GM23338 (cell line): ENCODE data around the gene TANC2. TPM values are rescaled to one million over a fixed set of nuclear protein-coding genes. Genes with fewer than 3 reads are reported as not detected.

ENCODE experiments used
- ATAC-seq: fragments of 200-7000 bp; cut with Tn5 transposase; 3 replicates; pipeline ENCODE4 v1.9.1; 2020
- DNase-seq: peaks from one replicate; pipeline ENCODE4 v3.0.0-alpha.2; 2015; ENCODE audit warnings: low spot score
- H2AFZ ChIP-seq: fragments of 200-600 bp; sonication (generic); 2 replicates; pipeline ENCODE4 v1.8.0; 2016; ENCODE audit warnings: antibody characterized with exemption, mild to moderate bottlenecking, moderate library complexity
- H3F3A ChIP-seq: fragments of 200-600 bp; sonication (generic); replicated peaks from 2 replicates; pipeline ENCODE4 v1.8.0; 2017; ENCODE audit warnings: antibody characterized with exemption, mixed run types, low read depth
- H3K27ac ChIP-seq: fragments of 200-600 bp; sonication (generic); 2 replicates; pipeline ENCODE4 v1.6.1; 2016; ENCODE audit warnings: low read depth
- H3K27me3 ChIP-seq: fragments of 200-600 bp; sonication (generic); 2 replicates; pipeline ENCODE4 v1.8.0; 2016; ENCODE audit warnings: mild to moderate bottlenecking, mixed run types, moderate library complexity; ENCODE audit not compliant: insufficient read depth
- H3K36me3 ChIP-seq: fragments of 200-600 bp; sonication (generic); 2 replicates; pipeline ENCODE4 v1.8.0; 2016; ENCODE audit warnings: mild to moderate bottlenecking; ENCODE audit not compliant: insufficient read depth
- H3K4me1 ChIP-seq: fragments of 200-600 bp; sonication (generic); 2 replicates; pipeline ENCODE4 v1.8.0; 2016; ENCODE audit warnings: mild to moderate bottlenecking, moderate library complexity; ENCODE audit not compliant: insufficient read depth
- H3K4me2 ChIP-seq: fragments of 200-600 bp; sonication (generic); 2 replicates; pipeline ENCODE4 v1.7.1; 2017; ENCODE audit warnings: mixed run types
- H3K4me3 ChIP-seq: fragments of 200-600 bp; sonication (generic); 2 replicates; pipeline ENCODE4 v1.6.1; 2016; ENCODE audit warnings: mixed run types
- H3K79me2 ChIP-seq: fragments of 200-600 bp; sonication (generic); replicated peaks from 2 replicates; pipeline ENCODE4 v1.8.0; 2017; ENCODE audit warnings: mild to moderate bottlenecking; ENCODE audit not compliant: insufficient read depth
- H3K9me2 ChIP-seq: fragments of 200-600 bp; sonication (generic); 2 replicates; pipeline ENCODE4 v1.8.0; 2017; ENCODE audit not compliant: insufficient read depth
- H4K20me1 ChIP-seq: fragments of 200-600 bp; sonication (generic); replicated peaks from 2 replicates; pipeline ENCODE4 v1.8.0; 2017; ENCODE audit warnings: mild to moderate bottlenecking; ENCODE audit not compliant: insufficient read depth
- H3K27ac Mint-ChIP-seq: 2 replicates; pipeline ENCODE4 v1.8.0; 2020; ENCODE audit warnings: inconsistent platforms, mild to moderate bottlenecking, moderate library complexity, mixed read lengths
- H3K27me3 Mint-ChIP-seq: 3 replicates; pipeline ENCODE4 v1.8.0; 2022; ENCODE audit warnings: low read depth, mild to moderate bottlenecking, moderate library complexity, mixed read lengths, inconsistent platforms; ENCODE audit not compliant: insufficient read depth, poor library complexity
- H3K36me3 Mint-ChIP-seq: 3 replicates; pipeline ENCODE4 v1.8.0; 2021; ENCODE audit warnings: low read depth, mild to moderate bottlenecking, inconsistent platforms, moderate library complexity, mixed read lengths
- H3K4me1 Mint-ChIP-seq: 3 replicates; pipeline ENCODE4 v1.8.0; 2020; ENCODE audit warnings: mild to moderate bottlenecking, inconsistent platforms, mixed read lengths
- H3K4me3 Mint-ChIP-seq: 3 replicates; pipeline ENCODE4 v1.8.0; 2021; ENCODE audit warnings: moderate library complexity, mild to moderate bottlenecking, inconsistent platforms, mixed read lengths
- H3K9me3 Mint-ChIP-seq: 3 replicates; pipeline ENCODE4 v1.8.0; 2020; ENCODE audit warnings: moderate library complexity, mild to moderate bottlenecking, inconsistent platforms, mixed read lengths
- JUNB ChIP-seq: IDR thresholded peaks from one replicate; pipeline ENCODE4 v1.6.1; 2016; ENCODE audit warnings: antibody characterized with exemption; ENCODE audit not compliant: unreplicated experiment
- POLR2AphosphoS5 ChIP-seq: IDR thresholded peaks from 2 replicates; pipeline ENCODE4 v1.6.1; 2016; ENCODE audit warnings: antibody characterized with exemption, low read depth
- REST ChIP-seq: IDR thresholded peaks from one replicate; pipeline ENCODE4 v1.6.1; 2018; ENCODE audit warnings: antibody characterized with exemption; ENCODE audit not compliant: unreplicated experiment
- ZNF114 ChIP-seq: fragments of 250-450 bp; sonication (Bioruptor Pico); IDR thresholded peaks from 2 replicates; pipeline ENCODE4 v1.5.0; 2020; ENCODE audit warnings: mild to moderate bottlenecking, moderate library complexity
- ZNF331 ChIP-seq: fragments of 250-450 bp; sonication (Bioruptor Pico); IDR thresholded peaks from 2 replicates; pipeline ENCODE4 v1.5.0; 2020; ENCODE audit warnings: low read depth, mild to moderate bottlenecking, moderate library complexity
- polyA plus RNA-seq: library from polyadenylated mRNA; unstranded; fragments of >200 nt; fragmentation: Nextera tagmentation; extraction: Ambion mirVana; gene quantifications from 2 replicates; pipeline ENCODE4 v1.2.1, GENCODE V29; 2016
- total RNA-seq: library from RNA; depleted of rRNA; stranded (reverse); fragments of >200 nt; shearing (Covaris generic); gene quantifications from 2 replicates; pipeline ENCODE4 v1.2.3, GENCODE V29; 2014
- TF ChIP-seq, protein P1 (sequence below): fragments of 250-450 bp; sonication (Bioruptor Pico); IDR thresholded peaks from 2 replicates; pipeline ENCODE4 v1.5.0; 2020; ENCODE audit warnings: mild to moderate bottlenecking, moderate library complexity

TANC2 gene
- total and polyA plus RNA-seq, 2 experiments from 2014 or later = 1.7 to 5.9 TPM

DNA sequence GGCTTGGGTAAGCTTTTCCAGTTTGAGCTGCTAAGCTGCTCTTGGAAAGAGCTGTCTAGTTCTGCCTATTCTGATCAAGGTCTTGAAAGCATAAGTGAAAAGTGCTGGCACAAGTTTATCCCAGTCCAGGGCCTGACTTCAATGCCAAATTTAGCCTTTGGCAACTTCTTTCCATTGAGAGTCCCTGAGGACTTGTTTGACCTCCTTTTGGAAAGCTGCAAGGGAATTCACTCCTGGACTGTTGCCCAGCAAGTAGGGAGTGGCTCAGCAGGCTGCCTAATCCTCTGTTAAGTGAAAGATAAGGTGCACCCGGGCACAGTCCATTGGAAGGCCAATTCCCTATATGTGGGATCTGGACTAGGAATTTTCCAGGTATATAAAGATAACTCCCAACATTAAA, 16.0 kb upstream of the TANC2 start:
- Histone ChIP-seq H3K4me2 (no peak overlapping the region), H4K20me1 (no peaks in the 10 kb centered on the region), H3K27me3 (no peaks in the 10 kb centered on the region), H3K9me2 (no peaks in the 10 kb centered on the region), H3K79me2 (no peaks in the 10 kb centered on the region), H2AFZ (no peak overlapping the region), H3F3A (no peaks in the 10 kb centered on the region), H3K4me1 (no peaks in the 10 kb centered on the region), H3K27ac (no peak overlapping the region), H3K4me3 (no peak overlapping the region), H3K36me3 (no peaks in the 10 kb centered on the region)
- H3K4me1 Mint-ChIP-seq = no peaks in the 10 kb centered on the region
- no peak overlapping the region for H3K4me3 Mint-ChIP-seq
- no peaks in the 10 kb centered on the region for H3K27me3 Mint-ChIP-seq
- H3K9me3 Mint-ChIP-seq = no peaks in the 10 kb centered on the region
- H3K27ac Mint-ChIP-seq = no peak overlapping the region
- DNase-seq (no peak), ATAC-seq (no peak)
- no peak for TF ChIP-seq POLR2AphosphoS5
- TF ChIP-seq ZNF114 (CRISPR knock-in tag) = no peak
- no peaks in the 10 kb centered on the region for H3K36me3 Mint-ChIP-seq

GRCh38 chr17:62955841-62956352, 10.1 kb upstream of the TANC2 start:
- H3K36me3 ChIP-seq = no peaks in the 10 kb centered on the region
- Mint-ChIP-seq H3K4me1 (no peaks in the 10 kb centered on the region), H3K4me3 (no peak overlapping the region), H3K9me3 (no peaks in the 10 kb centered on the region), H3K27me3 (no peaks in the 10 kb centered on the region), H3K36me3 (no peaks in the 10 kb centered on the region), H3K27ac (no peak overlapping the region)
- H3K27ac ChIP-seq = no peak overlapping the region
- H3K79me2 ChIP-seq = no peaks in the 10 kb centered on the region
- no peaks in the 10 kb centered on the region for H3K27me3 ChIP-seq
- no peaks in the 10 kb centered on the region for H4K20me1 ChIP-seq
- H2AFZ ChIP-seq = no peak overlapping the region
- H3K9me2 ChIP-seq = no peaks in the 10 kb centered on the region
- TF ChIP-seq, protein P1, sequence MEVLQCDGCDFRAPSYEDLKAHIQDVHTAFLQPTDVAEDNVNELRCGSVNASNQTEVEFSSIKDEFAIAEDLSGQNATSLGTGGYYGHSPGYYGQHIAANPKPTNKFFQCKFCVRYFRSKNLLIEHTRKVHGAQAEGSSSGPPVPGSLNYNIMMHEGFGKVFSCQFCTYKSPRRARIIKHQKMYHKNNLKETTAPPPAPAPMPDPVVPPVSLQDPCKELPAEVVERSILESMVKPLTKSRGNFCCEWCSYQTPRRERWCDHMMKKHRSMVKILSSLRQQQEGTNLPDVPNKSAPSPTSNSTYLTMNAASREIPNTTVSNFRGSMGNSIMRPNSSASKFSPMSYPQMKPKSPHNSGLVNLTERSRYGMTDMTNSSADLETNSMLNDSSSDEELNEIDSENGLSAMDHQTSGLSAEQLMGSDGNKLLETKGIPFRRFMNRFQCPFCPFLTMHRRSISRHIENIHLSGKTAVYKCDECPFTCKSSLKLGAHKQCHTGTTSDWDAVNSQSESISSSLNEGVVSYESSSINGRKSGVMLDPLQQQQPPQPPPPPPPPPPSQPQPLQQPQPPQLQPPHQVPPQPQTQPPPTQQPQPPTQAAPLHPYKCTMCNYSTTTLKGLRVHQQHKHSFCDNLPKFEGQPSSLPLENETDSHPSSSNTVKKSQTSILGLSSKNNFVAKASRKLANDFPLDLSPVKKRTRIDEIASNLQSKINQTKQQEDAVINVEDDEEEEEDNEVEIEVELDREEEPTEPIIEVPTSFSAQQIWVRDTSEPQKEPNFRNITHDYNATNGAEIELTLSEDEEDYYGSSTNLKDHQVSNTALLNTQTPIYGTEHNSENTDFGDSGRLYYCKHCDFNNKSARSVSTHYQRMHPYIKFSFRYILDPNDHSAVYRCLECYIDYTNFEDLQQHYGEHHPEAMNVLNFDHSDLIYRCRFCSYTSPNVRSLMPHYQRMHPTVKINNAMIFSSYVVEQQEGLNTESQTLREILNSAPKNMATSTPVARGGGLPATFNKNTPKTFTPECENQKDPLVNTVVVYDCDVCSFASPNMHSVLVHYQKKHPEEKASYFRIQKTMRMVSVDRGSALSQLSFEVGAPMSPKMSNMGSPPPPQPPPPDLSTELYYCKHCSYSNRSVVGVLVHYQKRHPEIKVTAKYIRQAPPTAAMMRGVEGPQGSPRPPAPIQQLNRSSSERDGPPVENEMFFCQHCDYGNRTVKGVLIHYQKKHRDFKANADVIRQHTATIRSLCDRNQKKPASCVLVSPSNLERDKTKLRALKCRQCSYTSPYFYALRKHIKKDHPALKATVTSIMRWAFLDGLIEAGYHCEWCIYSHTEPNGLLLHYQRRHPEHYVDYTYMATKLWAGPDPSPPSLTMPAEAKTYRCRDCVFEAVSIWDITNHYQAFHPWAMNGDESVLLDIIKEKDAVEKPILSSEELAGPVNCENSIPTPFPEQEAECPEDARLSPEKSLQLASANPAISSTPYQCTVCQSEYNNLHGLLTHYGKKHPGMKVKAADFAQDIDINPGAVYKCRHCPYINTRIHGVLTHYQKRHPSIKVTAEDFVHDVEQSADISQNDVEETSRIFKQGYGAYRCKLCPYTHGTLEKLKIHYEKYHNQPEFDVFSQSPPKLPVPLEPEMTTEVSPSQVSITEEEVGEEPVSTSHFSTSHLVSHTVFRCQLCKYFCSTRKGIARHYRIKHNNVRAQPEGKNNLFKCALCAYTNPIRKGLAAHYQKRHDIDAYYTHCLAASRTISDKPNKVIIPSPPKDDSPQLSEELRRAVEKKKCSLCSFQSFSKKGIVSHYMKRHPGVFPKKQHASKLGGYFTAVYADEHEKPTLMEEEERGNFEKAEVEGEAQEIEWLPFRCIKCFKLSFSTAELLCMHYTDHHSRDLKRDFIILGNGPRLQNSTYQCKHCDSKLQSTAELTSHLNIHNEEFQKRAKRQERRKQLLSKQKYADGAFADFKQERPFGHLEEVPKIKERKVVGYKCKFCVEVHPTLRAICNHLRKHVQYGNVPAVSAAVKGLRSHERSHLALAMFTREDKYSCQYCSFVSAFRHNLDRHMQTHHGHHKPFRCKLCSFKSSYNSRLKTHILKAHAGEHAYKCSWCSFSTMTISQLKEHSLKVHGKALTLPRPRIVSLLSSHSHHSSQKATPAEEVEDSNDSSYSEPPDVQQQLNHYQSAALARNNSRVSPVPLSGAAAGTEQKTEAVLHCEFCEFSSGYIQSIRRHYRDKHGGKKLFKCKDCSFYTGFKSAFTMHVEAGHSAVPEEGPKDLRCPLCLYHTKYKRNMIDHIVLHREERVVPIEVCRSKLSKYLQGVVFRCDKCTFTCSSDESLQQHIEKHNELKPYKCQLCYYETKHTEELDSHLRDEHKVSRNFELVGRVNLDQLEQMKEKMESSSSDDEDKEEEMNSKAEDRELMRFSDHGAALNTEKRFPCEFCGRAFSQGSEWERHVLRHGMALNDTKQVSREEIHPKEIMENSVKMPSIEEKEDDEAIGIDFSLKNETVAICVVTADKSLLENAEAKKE = no peak
- TF ChIP-seq ZNF331 (CRISPR knock-in tag) (no peak), REST (no peak), JUNB (no peak)
- no peaks in the 10 kb centered on the region for H3F3A ChIP-seq
- no peak overlapping the region for H3K4me2 ChIP-seq
- H3K4me3 ChIP-seq = no peak overlapping the region
- DNase-seq = no peak
- ATAC-seq = no peak
- no peaks in the 10 kb centered on the region for H3K4me1 ChIP-seq
